ENCODE data around the gene SLC6A16.
A peak's percentile ranks its signal among the peaks of the same experiment; 100 is the strongest.
"Not testable (repeated sequence)": the region's sequence is repeated elsewhere in the genome, so short reads cannot be mapped to it uniquely, and the experiment has no call there.

SLC6A16 gene

GRCh38 chr19:49328741-49329140 lies 3.8 kb upstream of the SLC6A16 start:
- DNase-seq (ENCODE audit: low read depth): no peak

- no peak for DNase-seq (ENCODE audit: low read depth)
These were observed 3.0 kb upstream of the SLC6A16 start for GRCh38 chr19:49327878-49328544.

GRCh38 chr19:49326165-49326704 lies 1.2 kb upstream of the SLC6A16 start:
- no peak for DNase-seq (ENCODE audit: low read depth)

- DNase-seq (ENCODE audit: low read depth): not testable (repeated sequence)
These were observed 765 bp upstream of the SLC6A16 start for GRCh38 chr19:49325756-49326155.

- DNase-seq (ENCODE audit: low read depth): no peak
These were observed 6.7 kb downstream of the SLC6A16 start for GRCh38 chr19:49318296-49318695.

- DNase-seq (ENCODE audit: low read depth): no peak
These were observed 8.7 kb downstream of the SLC6A16 start for GRCh38 chr19:49316284-49316683.

- no peak for DNase-seq (ENCODE audit: low read depth)
These were observed 9.9 kb downstream of the SLC6A16 start for GRCh38 chr19:49315111-49315510.

- no peak for DNase-seq (ENCODE audit: low read depth)
These were observed 15.9 kb downstream of the SLC6A16 start for GRCh38 chr19:49309087-49309486.

- not testable (repeated sequence) for DNase-seq (ENCODE audit: low read depth)
These were observed 18.3 kb downstream of the SLC6A16 start for GRCh38 chr19:49306734-49307133.

GRCh38 chr19:49301866-49302252 lies 23.1 kb downstream of the SLC6A16 start:
- no peak for DNase-seq (ENCODE audit: low read depth)

- no peak for DNase-seq (ENCODE audit: low read depth)
These were observed 23.7 kb downstream of the SLC6A16 start for GRCh38 chr19:49301165-49301865.

GRCh38 chr19:49298653-49299052 lies 26.3 kb downstream of the SLC6A16 start:
- not testable (repeated sequence) for DNase-seq (ENCODE audit: low read depth)

GRCh38 chr19:49297403-49297802 lies 27.6 kb downstream of the SLC6A16 start:
- DNase-seq (ENCODE audit: low read depth): no peak

- DNase-seq (ENCODE audit: low read depth): no peak
These were observed 29.6 kb downstream of the SLC6A16 start for GRCh38 chr19:49295208-49295880.

GRCh38 chr19:49294401-49294800 lies 30.6 kb downstream of the SLC6A16 start:
- DNase-seq (ENCODE audit: low read depth): no peak

GRCh38 chr19:49290517-49290916 lies 34.5 kb downstream of the SLC6A16 start:
- no peak for DNase-seq (ENCODE audit: low read depth)

- DNase-seq (ENCODE audit: low read depth): not testable (repeated sequence)
These were observed 35.7 kb downstream of the SLC6A16 start for GRCh38 chr19:49289286-49289685.

GRCh38 chr19:49288205-49288604 lies 36.8 kb downstream of the SLC6A16 start:
- DNase-seq (ENCODE audit: low read depth): not testable (repeated sequence)

GRCh38 chr19:49287141-49287770 lies 37.7 kb downstream of the SLC6A16 start:
- DNase-seq (ENCODE audit: low read depth): no peak

- no peak for DNase-seq (ENCODE audit: low read depth)
These were observed 42.8 kb downstream of the SLC6A16 start for GRCh38 chr19:49282184-49282583.

GRCh38 chr19:49272204-49272603 lies 52.8 kb downstream of the SLC6A16 start:
- DNase-seq (ENCODE audit: low read depth): peak; percentile 11

GRCh38 chr19:49271080-49271753 lies 53.8 kb downstream of the SLC6A16 start:
- DNase-seq (ENCODE audit: low read depth): no peak
